SK-N-SH (cell line): Measurements from ENCODE around the gene CROT. TPM values are rescaled to one million over a fixed set of nuclear protein-coding genes. Genes with fewer than 3 reads are reported as not detected.

Source experiments
- CTCF ChIA-PET: fragments of 300-600, 350-600 bp; formaldehyde crosslinking; extraction: SDS; loops from one replicate; lab custom pipeline; 2021; lab: Yijun Ruan, JAX
- POLR2A ChIA-PET: fragments of 350-600 bp; sonication (Branson Sonifier 250); formaldehyde crosslinking; extraction: SDS; loops from one replicate; lab custom pipeline; 2020; ENCODE audit warnings: antibody characterized with exemption, inconsistent platforms; lab: Yijun Ruan, JAX
- DNase-seq: peaks from one replicate; pipeline ENCODE4 v3.0.0; 2012
- H2AFZ ChIP-seq: fragments of 200-600 bp; sonication (generic); 2 replicates; pipeline ENCODE4 v1.8.1; 2016; ENCODE audit warnings: antibody characterized with exemption, mild to moderate bottlenecking, low read depth
- H3F3A ChIP-seq: fragments of 200-600 bp; sonication (generic); replicated peaks from 2 replicates; pipeline ENCODE3; 2016; ENCODE audit warnings: antibody characterized with exemption, mild to moderate bottlenecking; ENCODE audit not compliant: insufficient read depth
- H3K27ac ChIP-seq, 2 experiments: fragments of 200-500 bp in 1 of 2; fragments of 200-600 bp in 1 of 2; sonication (Bioruptor generic) in 1 of 2; sonication (generic), shearing (Covaris generic) in 1 of 2; 2 replicates each; pipeline versions ENCODE4 v1.5.1 to v1.6.1; 2014 to 2016; ENCODE audit warnings: low read depth in 2 of 2, inconsistent platforms in 1 of 2, low read length in 1 of 2, mild to moderate bottlenecking in 1 of 2, mixed read lengths in 1 of 2
- H3K27me3 ChIP-seq: fragments of 200-600 bp; sonication (generic), shearing (Covaris generic); 2 replicates; pipeline ENCODE4 v1.6.1; 2016; ENCODE audit warnings: mixed run types; ENCODE audit not compliant: insufficient read depth
- H3K36me3 ChIP-seq, 2 experiments: fragments of 200-500 bp in 1 of 2; fragments of 200-600 bp in 1 of 2; sonication (Bioruptor generic) in 1 of 2; sonication (generic) in 1 of 2; replicated peaks in 1 of 2; 2 replicates each; pipeline versions ENCODE3 to v1.5.1; 2014 to 2016; ENCODE audit warnings: low read length in 1 of 2, mild to moderate bottlenecking in 1 of 2; ENCODE audit not compliant: insufficient read depth in 2 of 2, control insufficient read depth in 1 of 2
- H3K4me1 ChIP-seq, 2 experiments: fragments of 200-500 bp in 1 of 2; fragments of 200-600 bp in 1 of 2; sonication (Bioruptor generic) in 1 of 2; sonication (generic), shearing (Covaris generic) in 1 of 2; 2 replicates each; pipeline versions ENCODE4 v1.5.1 to v1.6.1; 2014 to 2016; ENCODE audit warnings: low read depth in 1 of 2, low read length in 1 of 2, mixed run types in 1 of 2; ENCODE audit not compliant: insufficient read depth in 2 of 2, control insufficient read depth in 1 of 2
- H3K4me2 ChIP-seq: fragments of 200-600 bp; sonication (generic), shearing (Covaris generic); 2 replicates; pipeline ENCODE4 v1.6.1; 2017; ENCODE audit warnings: mixed run types
- H3K4me3 ChIP-seq, 2 experiments: fragments of 200-500 bp in 1 of 2; fragments of 200-600 bp in 1 of 2; sonication (Bioruptor generic) in 1 of 2; sonication (generic), shearing (Covaris generic) in 1 of 2; 2 replicates each; pipeline versions ENCODE4 v1.5.1 to v1.8.1; 2014 to 2016; ENCODE audit warnings: low read depth in 2 of 2, inconsistent platforms in 1 of 2, low read length in 1 of 2, mild to moderate bottlenecking in 1 of 2, mixed read lengths in 1 of 2, moderate library complexity in 1 of 2
- H3K79me2 ChIP-seq: fragments of 200-600 bp; sonication (generic); 2 replicates; pipeline ENCODE4 v1.8.1; 2017; ENCODE audit warnings: mild to moderate bottlenecking; ENCODE audit not compliant: insufficient read depth
- H3K9ac ChIP-seq: fragments of 200-600 bp; sonication (generic); 2 replicates; pipeline ENCODE4 v1.6.1; 2017; ENCODE audit warnings: mixed run types
- H3K9me2 ChIP-seq: fragments of 200-600 bp; sonication (generic); 2 replicates; pipeline ENCODE4 v1.6.1; 2017; ENCODE audit warnings: mixed run types
- H3K9me3 ChIP-seq: fragments of 200-600 bp; sonication (generic); 2 replicates; pipeline ENCODE4 v1.6.1; 2017; ENCODE audit warnings: mixed run types, mild to moderate bottlenecking, moderate library complexity
- H4K20me1 ChIP-seq: fragments of 200-600 bp; sonication (generic); 2 replicates; pipeline ENCODE4 v1.6.1; 2017; ENCODE audit warnings: mild to moderate bottlenecking, mixed run types; ENCODE audit not compliant: insufficient read depth
- EP300 ChIP-seq, 2 experiments: IDR thresholded peaks; 2 replicates each; pipeline versions ENCODE4 v1.4.0 to v1.6.1; 2012; ENCODE audit warnings: borderline replicate concordance in 1 of 2, low read depth in 1 of 2, low read length in 1 of 2
- EZH2phosphoT487 ChIP-seq: fragments of 200-600 bp; sonication (generic); IDR thresholded peaks from 2 replicates; pipeline ENCODE4 v1.6.1; 2017; ENCODE audit warnings: low read depth, mixed run types, mild to moderate bottlenecking, antibody characterized with exemption, moderate library complexity, borderline replicate concordance
- FOSL2 ChIP-seq: IDR thresholded peaks from 2 replicates; pipeline ENCODE4 v1.4.0; 2012; ENCODE audit warnings: low read depth, mild to moderate bottlenecking, moderate library complexity, borderline replicate concordance
- FOXJ3 ChIP-seq: sonication (generic); formaldehyde crosslinking; IDR thresholded peaks from 2 replicates; pipeline ENCODE4 v1.5.1; 2020; ENCODE audit warnings: mild to moderate bottlenecking, missing genetic modification reagents
- FOXM1 ChIP-seq: IDR thresholded peaks from 2 replicates; pipeline ENCODE4 v1.4.0; 2012; ENCODE audit warnings: low read depth, mild to moderate bottlenecking
- GABPA ChIP-seq: IDR thresholded peaks from 2 replicates; pipeline ENCODE4 v1.4.0; 2012; ENCODE audit warnings: low read depth, mild to moderate bottlenecking
- NRF1 ChIP-seq: IDR thresholded peaks from 2 replicates; pipeline ENCODE4 v1.6.1; 2012; ENCODE audit warnings: low read depth, mild to moderate bottlenecking, low read length
- RAD21 ChIP-seq: IDR thresholded peaks from 2 replicates; pipeline ENCODE4 v1.6.1; 2012; ENCODE audit warnings: mild to moderate bottlenecking, low read length
- RCOR1 ChIP-seq: fragments of 150-350 bp; IDR thresholded peaks from 2 replicates; pipeline ENCODE4 v1.6.1; 2017; ENCODE audit warnings: antibody characterized with exemption, low read length
- RFX5 ChIP-seq: IDR thresholded peaks from 2 replicates; pipeline ENCODE4 v1.6.1; 2012; ENCODE audit warnings: mild to moderate bottlenecking, improper control_type of control experiment, low read length
- TAF1 ChIP-seq: IDR thresholded peaks from 2 replicates; pipeline ENCODE4 v1.6.1; 2012; ENCODE audit warnings: low read depth, mild to moderate bottlenecking, low read length, moderate library complexity, borderline replicate concordance
- TCF12 ChIP-seq: IDR thresholded peaks from 2 replicates; pipeline ENCODE4 v1.4.0; 2012
- YY1 ChIP-seq: IDR thresholded peaks from 2 replicates; pipeline ENCODE4 v1.4.0; 2012; ENCODE audit warnings: low read depth, mild to moderate bottlenecking
- WGBS: methylation state at CpG from one replicate; pipeline ENCODE4 v1.1.6; 2017; ENCODE audit warnings: low lambda C conversion rate; 5-methylcytosine and 5-hydroxymethylcytosine counted together
- polyA plus RNA-seq, 3 experiments: library from polyadenylated mRNA; depleted of rRNA; stranded (reverse); fragments of >200 nt; gene quantifications; 2 replicates each; pipeline ENCODE4 v1.2.3, GENCODE V29; 2012
- TF ChIP-seq, protein P1 (sequence below): IDR thresholded peaks from 2 replicates; pipeline ENCODE4 v1.4.0; 2012; ENCODE audit warnings: low read depth, borderline replicate concordance
- TF ChIP-seq, protein P2 (sequence below): IDR thresholded peaks from 2 replicates; pipeline ENCODE4 v1.4.0; 2012; ENCODE audit warnings: low read depth
- TF ChIP-seq, protein P3 (sequence below): IDR thresholded peaks from 2 replicates; pipeline ENCODE4 v1.6.1; 2012; ENCODE audit warnings: mild to moderate bottlenecking, low read depth, low read length, moderate library complexity

Gene CROT
- polyA plus RNA-seq, 1 of the 3 experiments (the other 2 are of a cell fraction) = 7.9 TPM

DNA sequence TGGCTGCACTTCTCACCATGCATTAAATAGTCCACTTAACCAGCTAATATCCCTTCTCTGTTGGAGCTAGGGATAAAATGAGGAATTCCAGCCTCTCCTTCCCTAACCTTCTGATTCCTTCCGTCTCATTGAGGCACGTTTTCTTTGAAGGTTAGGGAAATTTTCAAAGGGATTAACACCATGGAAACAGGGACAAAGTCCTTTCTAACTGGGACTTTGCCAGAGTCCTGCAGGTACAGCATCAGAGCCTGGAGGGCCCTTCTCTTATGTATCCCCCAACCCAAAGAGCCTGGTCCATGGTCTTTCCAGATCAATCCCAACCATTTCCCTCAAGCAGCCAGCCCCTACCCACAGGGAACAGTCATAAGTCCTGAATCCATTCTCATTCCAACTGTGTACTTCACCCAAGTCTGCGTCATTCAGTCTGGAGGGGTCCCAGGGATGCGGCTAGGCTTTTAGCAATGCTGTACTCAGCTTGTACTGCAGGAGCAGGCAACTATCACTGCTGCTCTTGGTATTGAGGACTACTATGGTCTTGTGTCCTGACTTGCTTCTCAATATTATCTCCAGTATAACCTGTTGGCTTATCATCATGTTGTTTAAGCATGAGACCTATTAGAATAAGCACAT is 34.6 kb upstream of the CROT start:
- Histone ChIP-seq H3K9ac (no peak overlapping the region), H3K79me2 (no peaks in the 10 kb centered on the region), H3F3A (no peaks in the 10 kb centered on the region), H3K4me3 (no peak overlapping the region), H3K4me1 (no peaks in the 10 kb centered on the region), H3K4me2 (no peak overlapping the region), H3K27me3 (no peaks in the 10 kb centered on the region), H3K27ac (no peak overlapping the region), H3K36me3 (no peaks in the 10 kb centered on the region), H2AFZ (no peak overlapping the region), H4K20me1 (no peaks in the 10 kb centered on the region), H3K9me3 (no peaks in the 10 kb centered on the region), H3K9me2 (no peaks in the 10 kb centered on the region)
- DNase-seq = no peak
- TF ChIP-seq FOSL2 (no peak), FOXJ3 (CRISPR knock-in tag) (no peak), TAF1 (no peak), RFX5 (no peak), RCOR1 (no peak), NRF1 (no peak), EP300 (IDR thresholded peaks at IDR 0.05; ENCODE audit: borderline replicate concordance in 1 of 2, low read depth in 1 of 2, low read length in 1 of 2) (no peak), TCF12 (no peak), YY1 (no peak), RAD21 (no peak), EZH2phosphoT487 (no peak), FOXM1 (no peak), GABPA (no peak)
- TF ChIP-seq, protein P1, sequence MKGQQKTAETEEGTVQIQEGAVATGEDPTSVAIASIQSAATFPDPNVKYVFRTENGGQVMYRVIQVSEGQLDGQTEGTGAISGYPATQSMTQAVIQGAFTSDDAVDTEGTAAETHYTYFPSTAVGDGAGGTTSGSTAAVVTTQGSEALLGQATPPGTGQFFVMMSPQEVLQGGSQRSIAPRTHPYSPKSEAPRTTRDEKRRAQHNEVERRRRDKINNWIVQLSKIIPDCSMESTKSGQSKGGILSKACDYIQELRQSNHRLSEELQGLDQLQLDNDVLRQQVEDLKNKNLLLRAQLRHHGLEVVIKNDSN = no peak
- TF ChIP-seq, protein P2, sequence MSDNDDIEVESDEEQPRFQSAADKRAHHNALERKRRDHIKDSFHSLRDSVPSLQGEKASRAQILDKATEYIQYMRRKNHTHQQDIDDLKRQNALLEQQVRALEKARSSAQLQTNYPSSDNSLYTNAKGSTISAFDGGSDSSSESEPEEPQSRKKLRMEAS = no peak
- TF ChIP-seq, protein P3, sequence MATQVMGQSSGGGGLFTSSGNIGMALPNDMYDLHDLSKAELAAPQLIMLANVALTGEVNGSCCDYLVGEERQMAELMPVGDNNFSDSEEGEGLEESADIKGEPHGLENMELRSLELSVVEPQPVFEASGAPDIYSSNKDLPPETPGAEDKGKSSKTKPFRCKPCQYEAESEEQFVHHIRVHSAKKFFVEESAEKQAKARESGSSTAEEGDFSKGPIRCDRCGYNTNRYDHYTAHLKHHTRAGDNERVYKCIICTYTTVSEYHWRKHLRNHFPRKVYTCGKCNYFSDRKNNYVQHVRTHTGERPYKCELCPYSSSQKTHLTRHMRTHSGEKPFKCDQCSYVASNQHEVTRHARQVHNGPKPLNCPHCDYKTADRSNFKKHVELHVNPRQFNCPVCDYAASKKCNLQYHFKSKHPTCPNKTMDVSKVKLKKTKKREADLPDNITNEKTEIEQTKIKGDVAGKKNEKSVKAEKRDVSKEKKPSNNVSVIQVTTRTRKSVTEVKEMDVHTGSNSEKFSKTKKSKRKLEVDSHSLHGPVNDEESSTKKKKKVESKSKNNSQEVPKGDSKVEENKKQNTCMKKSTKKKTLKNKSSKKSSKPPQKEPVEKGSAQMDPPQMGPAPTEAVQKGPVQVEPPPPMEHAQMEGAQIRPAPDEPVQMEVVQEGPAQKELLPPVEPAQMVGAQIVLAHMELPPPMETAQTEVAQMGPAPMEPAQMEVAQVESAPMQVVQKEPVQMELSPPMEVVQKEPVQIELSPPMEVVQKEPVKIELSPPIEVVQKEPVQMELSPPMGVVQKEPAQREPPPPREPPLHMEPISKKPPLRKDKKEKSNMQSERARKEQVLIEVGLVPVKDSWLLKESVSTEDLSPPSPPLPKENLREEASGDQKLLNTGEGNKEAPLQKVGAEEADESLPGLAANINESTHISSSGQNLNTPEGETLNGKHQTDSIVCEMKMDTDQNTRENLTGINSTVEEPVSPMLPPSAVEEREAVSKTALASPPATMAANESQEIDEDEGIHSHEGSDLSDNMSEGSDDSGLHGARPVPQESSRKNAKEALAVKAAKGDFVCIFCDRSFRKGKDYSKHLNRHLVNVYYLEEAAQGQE = no peak
- WGBS = 53% methylated on average over 4 of the region's 4 CpGs
- ChIA-PET CTCF (interaction anchor here (1.1 to 12.0 kb wide), 2 partner anchors 101 to 539 kb away, joined by 3 to 409 read pairs; no protein-coding TSS in a partner anchor), POLR2A (no interaction called here)
